ENCODE results near the gene FBXO31.

The FBXO31 gene

DNA sequence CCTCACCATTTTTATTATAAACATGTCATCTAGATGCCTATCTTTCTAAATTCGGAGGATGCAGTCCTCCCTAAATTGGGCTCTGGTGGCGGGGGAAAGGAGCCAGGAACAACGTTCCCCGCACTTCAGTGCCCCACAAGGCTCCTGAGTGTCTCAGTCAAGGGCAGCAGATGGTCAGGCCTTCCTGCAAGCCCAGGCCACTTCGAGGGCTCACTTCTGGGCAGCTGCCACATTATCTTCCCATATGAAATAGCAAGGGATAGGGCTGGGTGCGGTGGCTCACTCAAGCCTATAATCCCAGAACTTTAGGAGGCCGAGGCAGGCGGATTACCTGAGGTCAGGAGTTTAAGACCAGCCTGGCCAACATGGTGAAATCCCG lies 32.3 kb downstream of the FBXO31 start:
- no peak for DNase-seq (ENCODE audit: low read depth)
- TF ChIP-seq, protein P1, sequence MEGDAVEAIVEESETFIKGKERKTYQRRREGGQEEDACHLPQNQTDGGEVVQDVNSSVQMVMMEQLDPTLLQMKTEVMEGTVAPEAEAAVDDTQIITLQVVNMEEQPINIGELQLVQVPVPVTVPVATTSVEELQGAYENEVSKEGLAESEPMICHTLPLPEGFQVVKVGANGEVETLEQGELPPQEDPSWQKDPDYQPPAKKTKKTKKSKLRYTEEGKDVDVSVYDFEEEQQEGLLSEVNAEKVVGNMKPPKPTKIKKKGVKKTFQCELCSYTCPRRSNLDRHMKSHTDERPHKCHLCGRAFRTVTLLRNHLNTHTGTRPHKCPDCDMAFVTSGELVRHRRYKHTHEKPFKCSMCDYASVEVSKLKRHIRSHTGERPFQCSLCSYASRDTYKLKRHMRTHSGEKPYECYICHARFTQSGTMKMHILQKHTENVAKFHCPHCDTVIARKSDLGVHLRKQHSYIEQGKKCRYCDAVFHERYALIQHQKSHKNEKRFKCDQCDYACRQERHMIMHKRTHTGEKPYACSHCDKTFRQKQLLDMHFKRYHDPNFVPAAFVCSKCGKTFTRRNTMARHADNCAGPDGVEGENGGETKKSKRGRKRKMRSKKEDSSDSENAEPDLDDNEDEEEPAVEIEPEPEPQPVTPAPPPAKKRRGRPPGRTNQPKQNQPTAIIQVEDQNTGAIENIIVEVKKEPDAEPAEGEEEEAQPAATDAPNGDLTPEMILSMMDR (conservative IDR thresholded peaks at IDR 0.05; ENCODE audit: low read depth, low read length): no peak
- no peak overlapping the region for H3K4me3 ChIP-seq (ENCODE audit: low read depth, low read length)

DNA sequence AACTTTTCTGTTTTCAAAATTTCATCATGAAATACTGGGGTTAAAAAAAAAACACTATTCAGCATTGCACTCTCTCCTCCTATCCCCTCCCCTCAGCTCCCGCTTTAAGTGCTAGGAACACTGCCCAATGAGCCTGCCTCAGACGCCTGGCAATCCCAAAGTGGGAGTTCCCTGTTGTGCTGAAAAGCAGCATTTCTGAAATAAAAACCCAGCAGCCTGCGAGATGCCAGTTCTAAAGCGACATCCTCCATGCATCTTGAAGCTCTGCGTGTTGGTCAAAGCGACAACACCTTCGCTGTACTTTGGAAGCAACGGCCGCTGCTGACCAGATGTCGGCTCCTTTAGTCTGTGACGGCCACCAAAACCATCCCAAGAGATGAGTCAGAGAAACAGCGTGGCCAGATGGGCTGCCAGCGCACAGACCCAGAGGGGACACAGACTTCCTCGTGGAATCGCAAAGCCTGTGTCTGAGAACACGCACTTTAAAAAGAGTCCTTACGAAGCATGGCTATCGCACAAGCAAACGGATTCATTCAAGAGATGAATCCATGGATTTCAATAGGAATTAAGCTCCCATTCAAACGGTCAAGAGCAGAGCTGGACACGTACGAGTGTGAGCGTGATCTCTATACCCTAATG lies 32.8 kb downstream of the FBXO31 start:
- no peak overlapping the region for H3K4me3 ChIP-seq (ENCODE audit: low read depth, low read length)
- TF ChIP-seq, protein P1 (conservative IDR thresholded peaks at IDR 0.05; ENCODE audit: low read depth, low read length): no peak
- DNase-seq (ENCODE audit: low read depth): no peak

DNA sequence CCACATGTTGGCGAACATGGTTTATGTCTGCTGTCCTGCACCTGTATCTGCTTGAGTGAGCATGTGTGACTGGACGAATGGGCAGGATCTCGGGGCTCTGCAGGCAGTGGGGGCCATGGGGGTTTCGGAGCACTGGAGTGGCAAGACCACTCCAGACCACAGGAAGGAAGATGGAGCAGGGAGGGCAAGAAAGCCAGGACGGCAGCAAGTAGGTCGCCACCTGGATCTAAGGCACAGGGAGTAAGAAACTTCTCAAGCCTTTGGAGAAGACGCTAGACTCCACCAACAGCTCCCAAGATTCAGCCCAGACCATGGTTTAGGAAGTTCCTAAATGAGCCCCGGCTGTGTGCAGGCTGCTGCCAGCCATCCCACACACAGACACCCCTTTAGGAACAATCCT lies 33.5 kb downstream of the FBXO31 start:
- DNase-seq (ENCODE audit: low read depth): no peak
- no peak overlapping the region for H3K4me3 ChIP-seq (ENCODE audit: low read depth, low read length)
- TF ChIP-seq, protein P1 (conservative IDR thresholded peaks at IDR 0.05; ENCODE audit: low read depth, low read length): no peak

DNA sequence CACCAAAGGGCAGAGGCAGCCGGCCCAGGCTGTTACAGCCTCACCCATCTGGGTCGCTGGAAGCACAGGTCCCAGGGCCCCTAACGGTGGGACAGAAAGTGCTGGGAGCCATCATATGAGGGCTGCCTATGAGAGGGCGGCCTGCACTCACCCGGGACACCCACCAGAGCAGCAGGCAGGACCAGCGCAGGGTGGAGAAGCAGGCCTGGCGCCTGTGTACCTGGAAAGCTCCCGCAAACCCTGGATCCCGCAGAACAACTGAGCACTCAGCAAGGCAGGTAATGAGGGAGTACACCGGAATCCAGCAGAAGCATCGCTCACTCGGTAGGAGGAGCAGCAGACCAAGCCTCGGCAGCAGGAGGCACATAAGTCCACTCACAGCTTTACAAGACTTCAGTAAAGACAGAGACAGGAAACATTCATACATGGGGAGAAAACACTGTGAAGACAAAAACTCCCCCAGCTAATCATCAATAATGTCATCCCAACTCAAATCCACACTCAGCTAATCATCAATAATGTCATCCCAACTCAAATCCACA lies 34.9 kb downstream of the FBXO31 start:
- no peak overlapping the region for H3K4me3 ChIP-seq (ENCODE audit: low read depth, low read length)
- no peak for DNase-seq (ENCODE audit: low read depth)
- TF ChIP-seq, protein P1 (conservative IDR thresholded peaks at IDR 0.05; ENCODE audit: low read depth, low read length): no peak

DNA sequence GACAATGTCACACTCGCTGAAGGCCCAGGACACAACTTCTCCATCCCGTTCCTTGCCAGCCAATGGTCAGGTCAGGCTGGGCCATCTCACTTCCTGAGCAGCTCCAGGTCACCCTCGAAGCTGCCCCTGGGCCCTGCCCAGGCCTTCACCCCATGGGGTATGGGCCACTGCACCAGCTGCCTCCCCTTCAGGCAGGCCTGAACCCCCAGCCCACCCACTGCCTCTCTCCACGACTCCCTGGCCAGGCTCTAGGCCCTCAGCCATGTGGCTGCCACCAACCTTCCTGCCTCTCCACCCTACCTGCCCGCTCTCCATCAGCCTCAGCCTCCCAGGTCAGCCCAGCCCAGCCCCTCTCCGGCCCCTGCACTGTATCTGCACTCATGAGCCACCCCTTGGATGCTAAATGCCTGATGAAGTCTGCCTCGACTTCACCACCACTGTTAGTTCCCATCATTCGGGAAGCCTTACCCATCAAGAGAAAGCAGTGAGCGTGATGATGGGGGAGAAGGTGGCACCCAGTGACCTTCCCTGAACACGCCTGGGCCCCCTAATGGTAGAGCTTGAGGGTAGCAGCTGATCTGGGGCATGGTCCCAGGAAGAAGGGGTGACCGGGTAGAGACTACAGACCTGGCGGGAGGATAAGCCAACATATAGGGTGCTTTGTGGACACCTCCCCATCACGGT lies 35.5 kb downstream of the FBXO31 start:
- TF ChIP-seq, protein P1 (conservative IDR thresholded peaks at IDR 0.05; ENCODE audit: low read depth, low read length): peak; percentile 7
- no peak overlapping the region for H3K4me3 ChIP-seq (ENCODE audit: low read depth, low read length)
- no peak for DNase-seq (ENCODE audit: low read depth)

DNA sequence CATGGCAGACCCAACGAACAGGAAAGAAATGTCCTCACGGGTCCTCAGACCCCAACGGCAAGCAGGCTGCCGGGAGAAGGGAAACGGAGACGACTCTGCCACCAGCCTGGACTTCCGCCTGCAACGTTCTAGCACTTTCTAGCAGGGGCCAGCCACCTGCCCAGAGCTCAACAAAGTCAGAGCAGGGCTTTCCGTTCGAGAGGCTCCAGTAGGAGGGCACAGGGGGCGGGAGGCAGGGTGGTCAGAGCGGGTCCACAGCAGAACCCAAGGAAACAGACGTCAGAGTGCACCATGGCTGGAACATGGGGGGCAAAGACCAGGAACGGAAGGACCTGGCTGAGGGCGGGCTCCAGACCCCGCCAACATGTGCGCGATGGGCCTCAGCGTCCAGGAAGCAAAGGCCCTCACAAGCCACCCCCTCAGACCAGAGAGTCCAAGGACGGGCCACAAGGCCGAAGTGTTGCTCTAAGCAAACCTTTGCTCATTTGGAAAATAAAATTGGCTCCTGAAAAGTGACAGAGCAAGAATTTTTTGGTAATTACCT lies 37.0 kb downstream of the FBXO31 start:
- no peak for DNase-seq (ENCODE audit: low read depth)
- H3K4me3 ChIP-seq (ENCODE audit: low read depth, low read length): no peak overlapping the region

More for the DNA sequence above, 37.0 kb downstream of the FBXO31 start:
- TF ChIP-seq, protein P1 (conservative IDR thresholded peaks at IDR 0.05; ENCODE audit: low read depth, low read length): no peak

Data from choroid plexus epithelial cell (primary cell).